Neutrophil (primary cell): ENCODE results near the gene ZFAND3.
A peak's percentile ranks its signal among the peaks of the same experiment; 100 is the strongest.

Experiments
- H3K27ac ChIP-seq: fragments of 200-600 bp; sonication (generic); 2 replicates; pipeline ENCODE4 v1.5.1; 2016; ENCODE audit warnings: mild to moderate bottlenecking, moderate library complexity
- H3K27me3 ChIP-seq: fragments of 200-600 bp; sonication (generic); 2 replicates; pipeline ENCODE4 v1.6.0; 2016; ENCODE audit warnings: mild to moderate bottlenecking
- H3K36me3 ChIP-seq: fragments of 200-600 bp; sonication (generic); 2 replicates; pipeline ENCODE4 v1.5.1; 2017
- H3K4me1 ChIP-seq, 2 experiments: fragments of 200-600 bp in 1 of 2; sonication (generic) in 1 of 2; 1 replicate in 1 of 2; 2 replicates in 1 of 2; pipeline versions ENCODE4 v1.5.1 to v1.6.1; 2013 to 2016; ENCODE audit warnings: low read depth in 1 of 2, low read length in 1 of 2, mild to moderate bottlenecking in 1 of 2, moderate library complexity in 1 of 2; ENCODE audit not compliant: control insufficient read depth in 1 of 2, insufficient read depth in 1 of 2
- H3K4me3 ChIP-seq, 2 experiments: fragments of 200-600 bp in 1 of 2; sonication (generic) in 1 of 2; 1 replicate in 1 of 2; 2 replicates in 1 of 2; pipeline ENCODE4 v1.5.1; 2013 to 2016; ENCODE audit warnings: low read depth in 1 of 2, low read length in 1 of 2, mild to moderate bottlenecking in 1 of 2, moderate library complexity in 1 of 2
- H3K9me3 ChIP-seq: fragments of 200-600 bp; sonication (generic); 2 replicates; pipeline ENCODE4 v1.5.1; 2016
- TF ChIP-seq, protein P1 (sequence below): fragments of 200-600 bp; sonication (generic); IDR thresholded peaks from 2 replicates; pipeline ENCODE4 v1.5.1; 2016; ENCODE audit warnings: antibody characterized with exemption

Gene ZFAND3

DNA sequence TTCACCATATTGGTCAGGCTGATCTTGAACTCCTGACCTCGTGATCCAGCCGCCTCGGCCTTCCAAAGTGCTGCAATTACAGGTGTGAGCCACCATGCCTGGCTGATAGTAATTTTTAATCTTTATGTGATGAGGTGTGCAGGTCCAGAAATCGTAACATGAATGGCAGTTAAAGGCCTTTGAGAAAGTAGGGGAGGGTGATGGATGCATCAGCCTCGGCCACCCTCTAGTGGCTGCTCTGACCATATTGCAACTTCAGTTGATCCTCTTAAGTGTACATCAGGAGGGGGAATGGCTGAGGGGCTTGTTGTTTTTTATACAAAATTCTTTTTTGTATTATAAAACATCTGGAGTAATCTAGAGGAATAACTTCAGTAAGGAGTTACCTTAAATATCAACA is 193.0 kb downstream of the ZFAND3 start:
- peaks cover 5 to 10% of the 10 kb centered on the region in 2 experiments for H3K4me1 ChIP-seq
- TF ChIP-seq, protein P1, sequence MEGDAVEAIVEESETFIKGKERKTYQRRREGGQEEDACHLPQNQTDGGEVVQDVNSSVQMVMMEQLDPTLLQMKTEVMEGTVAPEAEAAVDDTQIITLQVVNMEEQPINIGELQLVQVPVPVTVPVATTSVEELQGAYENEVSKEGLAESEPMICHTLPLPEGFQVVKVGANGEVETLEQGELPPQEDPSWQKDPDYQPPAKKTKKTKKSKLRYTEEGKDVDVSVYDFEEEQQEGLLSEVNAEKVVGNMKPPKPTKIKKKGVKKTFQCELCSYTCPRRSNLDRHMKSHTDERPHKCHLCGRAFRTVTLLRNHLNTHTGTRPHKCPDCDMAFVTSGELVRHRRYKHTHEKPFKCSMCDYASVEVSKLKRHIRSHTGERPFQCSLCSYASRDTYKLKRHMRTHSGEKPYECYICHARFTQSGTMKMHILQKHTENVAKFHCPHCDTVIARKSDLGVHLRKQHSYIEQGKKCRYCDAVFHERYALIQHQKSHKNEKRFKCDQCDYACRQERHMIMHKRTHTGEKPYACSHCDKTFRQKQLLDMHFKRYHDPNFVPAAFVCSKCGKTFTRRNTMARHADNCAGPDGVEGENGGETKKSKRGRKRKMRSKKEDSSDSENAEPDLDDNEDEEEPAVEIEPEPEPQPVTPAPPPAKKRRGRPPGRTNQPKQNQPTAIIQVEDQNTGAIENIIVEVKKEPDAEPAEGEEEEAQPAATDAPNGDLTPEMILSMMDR, result no peak
- no peak overlapping the region for H3K4me3 ChIP-seq
- no peak overlapping the region for H3K27ac ChIP-seq
- no peaks in the 10 kb centered on the region for H3K9me3 ChIP-seq
- H3K36me3 ChIP-seq, result no peaks in the 10 kb centered on the region
- no peaks in the 10 kb centered on the region for H3K27me3 ChIP-seq

DNA sequence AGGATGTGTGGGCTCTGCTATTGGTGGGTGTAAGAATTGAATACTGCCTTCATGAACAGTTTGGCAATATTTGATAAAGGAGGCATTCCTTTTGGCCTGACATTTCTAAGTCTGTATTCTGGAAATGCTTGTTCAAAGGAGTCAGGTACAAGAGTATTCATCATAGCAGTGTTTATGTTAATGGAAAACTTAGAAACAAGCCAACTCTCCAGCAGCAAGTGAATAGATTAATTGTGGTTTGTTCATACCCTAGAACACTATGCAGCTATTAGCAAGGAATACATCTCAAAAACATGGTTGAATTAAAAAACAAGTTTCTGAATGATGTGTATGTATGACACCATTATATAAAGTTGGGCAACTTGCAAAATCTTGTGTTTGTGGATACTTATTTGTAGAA is 195.8 kb downstream of the ZFAND3 start:
- H3K4me3 ChIP-seq, result no peak overlapping the region
- no peak overlapping the region for H3K27ac ChIP-seq
- H3K4me1 ChIP-seq, result peaks cover 5 to 10% of the 10 kb centered on the region in 2 experiments
- no peaks in the 10 kb centered on the region for H3K36me3 ChIP-seq
- no peaks in the 10 kb centered on the region for H3K9me3 ChIP-seq
- TF ChIP-seq, protein P1, result no peak
- H3K27me3 ChIP-seq, result no peaks in the 10 kb centered on the region

DNA sequence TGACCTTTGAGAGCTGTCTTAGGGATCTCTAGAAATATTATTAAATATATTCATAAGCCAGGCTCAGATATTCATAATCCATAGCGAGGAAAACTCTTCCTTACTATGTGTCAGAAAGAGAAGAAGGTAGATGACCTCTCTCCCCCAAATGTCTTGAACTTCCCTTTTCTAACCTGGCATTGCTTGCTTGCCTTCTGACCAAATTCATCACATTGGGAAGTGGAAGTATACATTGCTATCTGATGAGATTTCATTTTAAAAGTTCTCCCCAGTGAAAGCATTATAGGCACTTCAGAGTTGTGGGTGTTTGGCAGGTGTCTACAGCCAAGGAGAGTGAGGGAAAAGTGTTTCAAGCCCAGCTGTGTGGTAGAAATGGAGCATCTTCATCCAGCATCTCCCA is 197.3 kb downstream of the ZFAND3 start:
- H3K4me3 ChIP-seq, result no peak overlapping the region
- TF ChIP-seq, protein P1, result no peak

DNA sequence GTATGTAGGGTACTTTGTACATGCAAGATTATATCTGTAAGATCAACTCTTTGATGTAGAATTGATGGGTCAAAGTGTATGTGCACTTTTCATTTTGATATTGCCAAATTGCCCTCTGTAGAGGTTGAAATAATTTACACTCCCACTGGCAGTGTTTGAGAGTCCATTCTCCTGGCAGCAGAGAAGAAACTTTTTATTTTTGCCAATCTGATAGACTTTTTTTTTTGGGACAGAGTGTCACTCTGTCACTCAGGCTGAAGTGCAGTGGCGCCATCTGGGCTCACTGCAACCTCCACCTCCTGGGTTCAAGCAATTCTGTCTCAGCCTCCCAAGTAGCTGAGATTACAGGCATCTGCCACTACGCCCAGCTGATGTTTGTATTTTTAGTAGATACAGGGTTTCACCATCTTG is 199.2 kb downstream of the ZFAND3 start:
- TF ChIP-seq, protein P1, result no peak
- Histone ChIP-seq H3K4me1 (peaks cover 14 to 21% of the 10 kb centered on the region in 2 experiments), H3K27me3 (no peaks in the 10 kb centered on the region), H3K9me3 (no peaks in the 10 kb centered on the region), H3K36me3 (no peaks in the 10 kb centered on the region), H3K4me3 (no peak overlapping the region), H3K27ac (no peak overlapping the region)

More for the DNA sequence above, 197.3 kb downstream of the ZFAND3 start:
- H3K27me3 ChIP-seq, result no peaks in the 10 kb centered on the region
- peak overlapping the region; percentile 56 for H3K27ac ChIP-seq
- H3K9me3 ChIP-seq, result no peaks in the 10 kb centered on the region
- H3K4me1 ChIP-seq, result peaks cover 14 to 21% of the 10 kb centered on the region in 2 experiments
- H3K36me3 ChIP-seq, result no peaks in the 10 kb centered on the region

DNA sequence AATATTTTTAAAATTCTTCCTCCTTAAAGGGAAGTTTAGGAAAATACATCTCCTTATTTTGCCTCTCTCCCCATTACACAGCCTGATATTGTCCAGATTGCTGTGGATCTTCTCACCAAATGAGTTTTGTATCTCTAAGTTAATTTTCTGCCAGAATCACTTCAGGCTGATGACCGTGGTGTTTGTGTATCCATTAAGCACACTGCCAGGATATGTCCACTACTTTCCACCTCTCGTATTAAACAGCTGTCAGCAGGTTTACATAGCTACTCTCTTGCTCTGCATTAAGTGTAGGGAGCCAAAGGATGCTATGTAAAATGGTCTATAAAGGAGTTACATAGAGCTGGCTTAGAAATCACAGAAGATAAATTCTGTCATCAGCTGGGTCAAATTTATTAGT is 201.1 kb downstream of the ZFAND3 start:
- no peak overlapping the region for H3K27ac ChIP-seq
- H3K9me3 ChIP-seq, result no peaks in the 10 kb centered on the region
- no peaks in the 10 kb centered on the region for H3K36me3 ChIP-seq
- H3K27me3 ChIP-seq, result no peaks in the 10 kb centered on the region
- TF ChIP-seq, protein P1, result no peak
- H3K4me1 ChIP-seq, result peaks cover 14 to 21% of the 10 kb centered on the region in 2 experiments
- no peak overlapping the region for H3K4me3 ChIP-seq

DNA sequence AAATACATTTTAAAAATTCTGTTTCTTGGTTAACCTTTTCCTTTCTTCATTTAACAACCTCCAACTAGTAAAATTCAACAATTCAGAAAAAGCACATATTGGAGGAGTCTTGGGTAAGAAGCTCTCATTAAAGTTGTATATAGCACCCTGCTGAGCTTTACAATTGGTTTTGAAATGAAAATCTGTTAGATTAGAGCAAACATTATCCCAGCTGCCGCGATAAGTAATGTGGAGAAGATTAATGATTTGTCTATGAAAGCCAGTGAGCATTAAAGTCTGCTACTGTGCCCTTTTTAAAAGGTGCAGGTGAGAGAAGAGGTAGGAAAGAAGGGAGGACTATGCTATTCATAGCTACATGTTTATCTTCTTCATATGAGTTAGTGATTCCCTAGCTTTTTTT is 201.5 kb downstream of the ZFAND3 start:
- Histone ChIP-seq H3K4me1 (peaks cover 14 to 21% of the 10 kb centered on the region in 2 experiments), H3K36me3 (no peaks in the 10 kb centered on the region), H3K27me3 (no peaks in the 10 kb centered on the region), H3K27ac (no peak overlapping the region), H3K4me3 (no peak overlapping the region), H3K9me3 (no peaks in the 10 kb centered on the region)
- TF ChIP-seq, protein P1, result no peak
